Esophagus squamous epithelium (tissue), 4 donors: ENCODE results near the gene GPC3.

Experiments
- POLR2A ChIP-seq, 4 donors: fragments of 450-650 bp; IDR thresholded peaks; one replicate each; pipeline ENCODE4 v1.6.1; 2017; ENCODE audit warnings: antibody characterized with exemption in 4 of 4, mild to moderate bottlenecking in 4 of 4, moderate library complexity in 3 of 4
- TF ChIP-seq, protein P1 (sequence below), 6 experiments: fragments of 450-650 bp in 4 of 6; fragments of 200-600 bp in 2 of 6; sonication (generic) in 2 of 6; IDR thresholded peaks; one replicate each; pipeline ENCODE4 v1.5.1; 2016 to 2019; ENCODE audit warnings: antibody characterized with exemption in 6 of 6, mild to moderate bottlenecking in 4 of 6, moderate library complexity in 4 of 6

DNA sequence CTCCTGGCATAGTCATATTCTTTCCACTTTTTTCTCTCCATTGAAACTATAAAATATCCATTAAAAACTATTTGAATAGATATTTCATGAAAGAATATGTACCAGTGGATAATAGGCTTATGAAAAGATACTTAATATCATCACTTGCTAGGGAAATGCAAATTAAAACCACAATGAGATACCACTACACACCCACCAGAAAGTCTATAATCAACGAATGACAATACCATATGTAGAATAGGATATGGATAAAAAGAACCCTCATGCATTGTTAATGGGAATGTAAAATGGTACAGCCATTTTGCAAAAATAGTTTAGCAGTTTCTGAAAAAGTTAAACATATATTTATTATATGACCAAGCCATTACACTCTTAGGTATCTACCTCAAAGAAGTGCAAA is 351.4 kb downstream of the GPC3 start:
- TF ChIP-seq, protein P1, sequence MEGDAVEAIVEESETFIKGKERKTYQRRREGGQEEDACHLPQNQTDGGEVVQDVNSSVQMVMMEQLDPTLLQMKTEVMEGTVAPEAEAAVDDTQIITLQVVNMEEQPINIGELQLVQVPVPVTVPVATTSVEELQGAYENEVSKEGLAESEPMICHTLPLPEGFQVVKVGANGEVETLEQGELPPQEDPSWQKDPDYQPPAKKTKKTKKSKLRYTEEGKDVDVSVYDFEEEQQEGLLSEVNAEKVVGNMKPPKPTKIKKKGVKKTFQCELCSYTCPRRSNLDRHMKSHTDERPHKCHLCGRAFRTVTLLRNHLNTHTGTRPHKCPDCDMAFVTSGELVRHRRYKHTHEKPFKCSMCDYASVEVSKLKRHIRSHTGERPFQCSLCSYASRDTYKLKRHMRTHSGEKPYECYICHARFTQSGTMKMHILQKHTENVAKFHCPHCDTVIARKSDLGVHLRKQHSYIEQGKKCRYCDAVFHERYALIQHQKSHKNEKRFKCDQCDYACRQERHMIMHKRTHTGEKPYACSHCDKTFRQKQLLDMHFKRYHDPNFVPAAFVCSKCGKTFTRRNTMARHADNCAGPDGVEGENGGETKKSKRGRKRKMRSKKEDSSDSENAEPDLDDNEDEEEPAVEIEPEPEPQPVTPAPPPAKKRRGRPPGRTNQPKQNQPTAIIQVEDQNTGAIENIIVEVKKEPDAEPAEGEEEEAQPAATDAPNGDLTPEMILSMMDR (IDR thresholded peaks at IDR 0.05): no peak
- no peak for TF ChIP-seq POLR2A (IDR thresholded peaks at IDR 0.05)
